ENCODE measurements around the gene CEP120.
"Not testable (repeated sequence)": the region's sequence is repeated elsewhere in the genome, so short reads cannot be mapped to it uniquely, and the experiment has no call there.

CEP120 gene

GRCh38 chr5:123340928-123341327 is 82.3 kb downstream of the CEP120 start:
- DNase-seq (ENCODE audit: extremely low read depth, low read depth): no peak

GRCh38 chr5:123308377-123308776 is 114.8 kb downstream of the CEP120 start:
- DNase-seq (ENCODE audit: extremely low read depth, low read depth): not testable (repeated sequence)

More at GRCh38 chr5:123340928-123341327, 82.3 kb downstream of the CEP120 start:
- no peak for TF ChIP-seq CTCF (IDR thresholded peaks at IDR 0.05; ENCODE audit: low read depth, low read length)

GRCh38 chr5:123305751-123306150 is 117.5 kb downstream of the CEP120 start:
- TF ChIP-seq CTCF (IDR thresholded peaks at IDR 0.05; ENCODE audit: low read depth, low read length): no peak
- no peak for DNase-seq (ENCODE audit: extremely low read depth, low read depth)

GRCh38 chr5:123304777-123305316 is 118.4 kb downstream of the CEP120 start:
- DNase-seq (ENCODE audit: extremely low read depth, low read depth): no peak

GRCh38 chr5:123303802-123304201 is 119.4 kb downstream of the CEP120 start:
- no peak for DNase-seq (ENCODE audit: extremely low read depth, low read depth)
- no peak for TF ChIP-seq CTCF (IDR thresholded peaks at IDR 0.05; ENCODE audit: low read depth, low read length)

More at GRCh38 chr5:123304777-123305316, 118.4 kb downstream of the CEP120 start:
- no peak for TF ChIP-seq CTCF (IDR thresholded peaks at IDR 0.05; ENCODE audit: low read depth, low read length)

GRCh38 chr5:123300266-123300665 is 122.9 kb downstream of the CEP120 start:
- DNase-seq (ENCODE audit: extremely low read depth, low read depth): no peak
- TF ChIP-seq CTCF (IDR thresholded peaks at IDR 0.05; ENCODE audit: low read depth, low read length): no peak

- DNase-seq (ENCODE audit: extremely low read depth, low read depth): no peak
- TF ChIP-seq CTCF (IDR thresholded peaks at IDR 0.05; ENCODE audit: low read depth, low read length): no peak
These were observed 124.1 kb downstream of the CEP120 start for GRCh38 chr5:123299136-123299535.

GRCh38 chr5:123298335-123299030 is 124.7 kb downstream of the CEP120 start:
- TF ChIP-seq CTCF (IDR thresholded peaks at IDR 0.05; ENCODE audit: low read depth, low read length): no peak
- no peak for DNase-seq (ENCODE audit: extremely low read depth, low read depth)

Data from AG09319 (cell line).